ENCODE data around the gene ALS2. TPM values are rescaled to one million over a fixed set of nuclear protein-coding genes. Genes with fewer than 3 reads are reported as not detected.

ALS2 gene
- total and polyA plus RNA-seq, 9 donors, result 6.1 to 18.5 (median 15.0) TPM

DNA sequence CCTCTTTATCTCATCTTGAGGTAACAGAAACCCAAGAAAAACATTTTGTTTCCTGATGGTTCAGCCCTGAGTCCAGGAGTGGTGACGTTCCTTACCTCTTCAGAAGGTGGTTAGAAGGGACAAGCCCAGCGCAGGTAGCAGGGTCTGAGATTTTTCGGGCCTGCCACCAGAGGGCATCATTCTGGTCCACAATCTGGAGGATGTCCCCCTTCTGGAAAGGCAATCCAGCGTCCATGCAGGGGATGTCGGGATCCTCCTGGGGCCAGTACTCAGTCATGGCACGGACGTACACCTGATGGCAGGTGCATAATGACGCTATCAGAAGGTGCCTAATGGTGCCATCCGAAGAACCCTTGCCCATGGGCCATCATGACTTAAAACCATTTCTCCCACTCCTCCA is 100.0 kb downstream of the ALS2 start:
- intact Hi-C loops (cut with DNase I), result no loop called here
- no peaks in the 10 kb centered on the region for H3K36me3 ChIP-seq
- no peaks in the 10 kb centered on the region for H3K4me1 ChIP-seq (ENCODE audit: insufficient read depth)
- no peak overlapping the region for H3K27ac ChIP-seq
- DNase-seq, result no peak
- no peak for TF ChIP-seq EP300 (IDR thresholded peaks at IDR 0.05)
- TF ChIP-seq, protein P1, sequence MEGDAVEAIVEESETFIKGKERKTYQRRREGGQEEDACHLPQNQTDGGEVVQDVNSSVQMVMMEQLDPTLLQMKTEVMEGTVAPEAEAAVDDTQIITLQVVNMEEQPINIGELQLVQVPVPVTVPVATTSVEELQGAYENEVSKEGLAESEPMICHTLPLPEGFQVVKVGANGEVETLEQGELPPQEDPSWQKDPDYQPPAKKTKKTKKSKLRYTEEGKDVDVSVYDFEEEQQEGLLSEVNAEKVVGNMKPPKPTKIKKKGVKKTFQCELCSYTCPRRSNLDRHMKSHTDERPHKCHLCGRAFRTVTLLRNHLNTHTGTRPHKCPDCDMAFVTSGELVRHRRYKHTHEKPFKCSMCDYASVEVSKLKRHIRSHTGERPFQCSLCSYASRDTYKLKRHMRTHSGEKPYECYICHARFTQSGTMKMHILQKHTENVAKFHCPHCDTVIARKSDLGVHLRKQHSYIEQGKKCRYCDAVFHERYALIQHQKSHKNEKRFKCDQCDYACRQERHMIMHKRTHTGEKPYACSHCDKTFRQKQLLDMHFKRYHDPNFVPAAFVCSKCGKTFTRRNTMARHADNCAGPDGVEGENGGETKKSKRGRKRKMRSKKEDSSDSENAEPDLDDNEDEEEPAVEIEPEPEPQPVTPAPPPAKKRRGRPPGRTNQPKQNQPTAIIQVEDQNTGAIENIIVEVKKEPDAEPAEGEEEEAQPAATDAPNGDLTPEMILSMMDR (IDR thresholded peaks at IDR 0.05), result no peak
- no peak for TF ChIP-seq POLR2A (IDR thresholded peaks at IDR 0.05)
- H3K27me3 ChIP-seq, result no peaks in the 10 kb centered on the region
- no peaks in the 10 kb centered on the region for H3K9me3 ChIP-seq
- H3K4me3 ChIP-seq, result no peak overlapping the region
- 35 to 44% (median 42%) methylated on average over 9 of the region's 9 CpGs for whole genome bisulfite sequencing, 3 donors

DNA sequence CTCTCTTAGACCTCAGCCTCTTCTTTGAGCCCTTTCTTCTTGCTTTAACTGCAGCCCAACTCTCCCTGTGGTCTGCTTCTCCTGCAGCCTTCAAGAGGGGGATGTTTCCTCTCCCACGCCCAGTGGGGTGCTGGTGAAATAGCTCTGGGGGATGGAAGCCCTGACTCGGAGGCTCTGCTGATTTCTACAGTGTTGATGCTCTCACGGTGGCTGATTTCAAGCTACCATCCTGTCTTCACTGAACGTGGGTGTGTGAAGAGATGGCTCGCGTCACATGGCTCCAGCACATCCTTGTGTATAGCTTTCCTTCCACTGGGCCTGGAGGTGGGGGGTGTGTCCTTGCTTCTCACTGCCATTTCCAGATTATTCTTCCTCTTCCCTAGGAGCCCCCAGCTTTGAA is 102.3 kb downstream of the ALS2 start:
- TF ChIP-seq, protein P1 (IDR thresholded peaks at IDR 0.05), result no peak
- TF ChIP-seq EP300 (IDR thresholded peaks at IDR 0.05) (no peak), POLR2A (IDR thresholded peaks at IDR 0.05) (no peak)
- DNase-seq, result no peak
- H3K9me3 ChIP-seq, result no peaks in the 10 kb centered on the region
- H3K36me3 ChIP-seq, result no peaks in the 10 kb centered on the region
- intact Hi-C loops (cut with DNase I), result no loop called here
- no peak overlapping the region for H3K27ac ChIP-seq
- WGBS, 3 donors, result 62 to 72% (median 65%) methylated on average over 6 of the region's 6 CpGs
- H3K4me3 ChIP-seq, result no peak overlapping the region
- no peaks in the 10 kb centered on the region for H3K4me1 ChIP-seq (ENCODE audit: insufficient read depth)
- no peaks in the 10 kb centered on the region for H3K27me3 ChIP-seq

DNA sequence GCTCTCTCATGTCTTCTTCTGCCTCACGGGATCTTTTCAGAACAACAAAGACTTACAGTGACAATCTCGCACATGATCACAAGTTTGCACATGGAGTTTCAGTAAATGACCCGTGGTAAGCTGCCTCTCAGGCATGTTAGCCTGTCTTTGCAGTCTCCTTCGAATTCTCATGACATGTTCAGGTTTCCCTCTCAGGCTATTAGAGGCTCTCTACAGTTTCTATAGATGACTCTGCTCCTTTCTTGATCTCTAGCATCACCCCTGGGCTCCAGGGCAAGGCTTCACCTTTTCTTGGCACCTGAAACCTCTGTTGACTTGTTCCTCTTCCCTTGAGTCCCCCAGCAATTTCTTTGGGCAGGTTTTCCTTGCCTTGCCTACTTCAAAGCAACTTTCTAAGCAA is 105.3 kb downstream of the ALS2 start:
- Histone ChIP-seq H3K36me3 (no peaks in the 10 kb centered on the region), H3K4me1 (ENCODE audit: insufficient read depth) (no peaks in the 10 kb centered on the region), H3K27ac (no peak overlapping the region), H3K9me3 (no peaks in the 10 kb centered on the region), H3K4me3 (no peak overlapping the region), H3K27me3 (no peaks in the 10 kb centered on the region)
- no peak for DNase-seq
- TF ChIP-seq POLR2A (IDR thresholded peaks at IDR 0.05) (no peak), EP300 (IDR thresholded peaks at IDR 0.05) (no peak)
- TF ChIP-seq, protein P1 (IDR thresholded peaks at IDR 0.05), result no peak
- intact Hi-C loops (cut with DNase I), result no loop called here
- WGBS, 3 donors, result 77 to 81% (median 79%) methylated on average over 4 of the region's 4 CpGs

DNA sequence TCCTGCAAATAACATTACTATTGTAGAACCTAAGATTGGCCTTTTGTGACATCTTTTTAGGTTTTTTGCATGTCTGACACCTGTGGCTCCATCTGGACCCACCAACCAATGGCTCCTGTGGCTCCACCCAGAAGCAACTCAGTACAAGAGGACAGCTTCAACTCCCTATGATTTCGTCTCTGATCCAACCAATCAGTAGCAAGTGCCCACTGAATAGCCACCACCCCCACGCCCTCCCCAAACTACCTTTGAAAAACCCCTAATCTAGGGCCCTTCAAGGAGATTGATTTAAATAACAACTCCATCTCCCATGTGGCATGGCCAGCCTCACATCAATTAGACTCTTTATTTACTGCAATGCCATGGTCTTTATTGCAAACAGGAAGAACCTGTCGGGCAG is 105.9 kb downstream of the ALS2 start:
- no peaks in the 10 kb centered on the region for H3K36me3 ChIP-seq
- H3K9me3 ChIP-seq, result no peaks in the 10 kb centered on the region
- H3K27me3 ChIP-seq, result no peaks in the 10 kb centered on the region
- intact Hi-C loops (cut with DNase I), result no loop called here
- 76 to 83% (median 78%) methylated on average over 3 of the region's 3 CpGs for WGBS, 3 donors
- H3K4me1 ChIP-seq (ENCODE audit: insufficient read depth), result no peaks in the 10 kb centered on the region
- TF ChIP-seq EP300 (IDR thresholded peaks at IDR 0.05) (no peak), POLR2A (IDR thresholded peaks at IDR 0.05) (no peak)
- no peak overlapping the region for H3K4me3 ChIP-seq
- no peak for DNase-seq
- H3K27ac ChIP-seq, result no peak overlapping the region

DNA sequence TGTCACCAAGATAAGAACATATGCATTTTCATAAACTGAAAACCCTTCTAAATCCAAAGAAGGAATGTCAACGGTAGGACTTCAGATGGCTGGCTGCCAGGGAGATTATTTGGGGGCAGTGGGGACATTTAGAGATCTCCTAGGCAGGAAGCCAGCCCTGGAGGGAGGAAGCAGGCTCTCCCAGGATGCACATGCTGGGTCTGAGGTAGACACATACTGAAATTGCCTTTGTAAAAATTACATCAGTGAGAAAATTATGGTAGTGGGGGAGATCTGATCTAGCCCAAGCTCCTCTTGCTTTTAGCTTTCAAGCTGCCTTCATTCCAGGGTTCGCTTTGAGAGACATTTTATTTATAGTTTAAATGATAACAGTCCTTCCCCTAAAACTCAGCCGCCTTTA is 106.4 kb downstream of the ALS2 start:
- 42 to 61% (median 54%) methylated on average over 3 of the region's 3 CpGs for WGBS, 3 donors
- Histone ChIP-seq H3K36me3 (no peaks in the 10 kb centered on the region), H3K27ac (no peak overlapping the region), H3K27me3 (no peaks in the 10 kb centered on the region), H3K4me1 (ENCODE audit: insufficient read depth) (no peaks in the 10 kb centered on the region), H3K9me3 (no peaks in the 10 kb centered on the region), H3K4me3 (no peak overlapping the region)
- TF ChIP-seq, protein P1 (IDR thresholded peaks at IDR 0.05), result no peak
- no peak for TF ChIP-seq EP300 (IDR thresholded peaks at IDR 0.05)
- TF ChIP-seq POLR2A (IDR thresholded peaks at IDR 0.05), result no peak
- intact Hi-C loops (cut with DNase I), result no loop called here
- DNase-seq, result no peak

All from ovary (tissue), 9 donors.